ENCODE data around the gene CHD9. TPM values are rescaled to one million over a fixed set of nuclear protein-coding genes. Genes with fewer than 3 reads are reported as not detected.
"Not testable (repeated sequence)": the region's sequence is repeated elsewhere in the genome, so short reads cannot be mapped to it uniquely, and the experiment has no call there.

Gene CHD9
- total RNA-seq, 1 donor from 2014 or later = 99.4 TPM

GRCh38 chr16:53207810-53208752 is 153.3 kb downstream of the CHD9 start:
- peak; percentile 89 for DNase-seq

GRCh38 chr16:53209429-53209828 is 154.6 kb downstream of the CHD9 start:
- DNase-seq = no peak

- no peak for DNase-seq
Observed at GRCh38 chr16:53209877-53210276, 155.1 kb downstream of the CHD9 start.

- DNase-seq = no peak
Observed at GRCh38 chr16:53211253-53211652, 156.5 kb downstream of the CHD9 start.

GRCh38 chr16:53212893-53213223 is 158.1 kb downstream of the CHD9 start:
- peak; percentile 40 for DNase-seq

- DNase-seq = peak; percentile 50
Observed at GRCh38 chr16:53213542-53213941, 158.8 kb downstream of the CHD9 start.

GRCh38 chr16:53216798-53217197 is 162.0 kb downstream of the CHD9 start:
- DNase-seq = no peak

GRCh38 chr16:53219371-53219770 is 164.6 kb downstream of the CHD9 start:
- DNase-seq = peak; percentile 71

- DNase-seq = no peak
Observed at GRCh38 chr16:53219795-53220454, 165.1 kb downstream of the CHD9 start.

GRCh38 chr16:53220585-53220984 is 165.8 kb downstream of the CHD9 start:
- no peak for DNase-seq

- no peak for DNase-seq
Observed at GRCh38 chr16:53224951-53225533, 170.3 kb downstream of the CHD9 start.

- no peak for DNase-seq
Observed at GRCh38 chr16:53232826-53233529, 178.2 kb downstream of the CHD9 start.

GRCh38 chr16:53234836-53235235 is 180.0 kb downstream of the CHD9 start:
- no peak for DNase-seq

GRCh38 chr16:53235851-53236250 is 181.1 kb downstream of the CHD9 start:
- DNase-seq = no peak

- DNase-seq = no peak
Observed at GRCh38 chr16:53249331-53249730, 194.5 kb downstream of the CHD9 start.

- no peak for DNase-seq
Observed at GRCh38 chr16:53257001-53257400, 202.2 kb downstream of the CHD9 start.

- DNase-seq = no peak
Observed at GRCh38 chr16:53258809-53259208, 204.0 kb downstream of the CHD9 start.

GRCh38 chr16:53261276-53261675 is 206.5 kb downstream of the CHD9 start:
- DNase-seq = no peak

- no peak for DNase-seq
Observed at GRCh38 chr16:53262645-53263044, 207.9 kb downstream of the CHD9 start.

GRCh38 chr16:53266156-53266555 is 211.4 kb downstream of the CHD9 start:
- no peak for DNase-seq

GRCh38 chr16:53278498-53278897 is 223.7 kb downstream of the CHD9 start:
- not testable (repeated sequence) for DNase-seq

GRCh38 chr16:53281280-53281679 is 226.5 kb downstream of the CHD9 start:
- DNase-seq = no peak

GRCh38 chr16:53281859-53282258 is 227.1 kb downstream of the CHD9 start:
- no peak for DNase-seq

Data from skin of body (tissue), 2 donors.